Caco-2 (cell line): ENCODE results near the gene NOXO1. TPM values are rescaled to one million over a fixed set of nuclear protein-coding genes. Genes with fewer than 3 reads are reported as not detected.

ENCODE experiments used
- BruUV-seq: library from RNA; stranded (reverse); fragments of 400-500 nt; replicated peaks from 2 replicates; lab custom pipeline; 2021; lab: Mats Ljungman, UMichigan
- CTCF ChIA-PET: fragments of 300-600 bp; sonication (Branson Sonifier 250); formaldehyde crosslinking; loops from one replicate; lab custom pipeline; 2022; ENCODE audit warnings: antibody characterized with exemption; lab: Charles Lee
- POLR2A ChIA-PET: fragments of 300-600 bp; sonication (Branson Sonifier 250); formaldehyde crosslinking; loops from one replicate; lab custom pipeline; 2022; ENCODE audit warnings: antibody characterized with exemption; lab: Charles Lee
- DNase-seq, 2 experiments: peaks; one replicate each; pipeline versions ENCODE4 v3.0.0 to v3.0.0-alpha.2; 2020 to 2022
- H3K27me3 ChIP-seq: replicated peaks from 2 replicates; pipeline ENCODE4 v1.6.0; 2011; ENCODE audit warnings: low read length; ENCODE audit not compliant: control insufficient read depth, insufficient read depth
- H3K36me3 ChIP-seq: 2 replicates; pipeline ENCODE4 v1.5.1; 2011; ENCODE audit warnings: low read length; ENCODE audit not compliant: control insufficient read depth, insufficient read depth
- H3K4me1 ChIP-seq: fragments of 250-450 bp; sonication (Bioruptor Pico); 2 replicates; pipeline ENCODE4 v1.5.1; 2020; ENCODE audit warnings: mild to moderate bottlenecking
- H3K4me3 ChIP-seq: 2 replicates; pipeline ENCODE4 v1.5.1; 2011; ENCODE audit warnings: low read depth, mild to moderate bottlenecking, control low read depth, low read length
- H3K9me3 ChIP-seq: fragments of 250-450 bp; sonication (Bioruptor Pico); 2 replicates; pipeline ENCODE4 v1.5.1; 2020; ENCODE audit warnings: mild to moderate bottlenecking, moderate library complexity
- H3K27ac Mint-ChIP-seq: one replicate; pipeline ENCODE4 v1.8.0; 2022; ENCODE audit warnings: mixed read lengths; ENCODE audit not compliant: unreplicated experiment
- H3K27me3 Mint-ChIP-seq: one replicate; pipeline ENCODE4 v1.8.0; 2022; ENCODE audit warnings: mixed read lengths; ENCODE audit not compliant: insufficient read depth, unreplicated experiment
- H3K36me3 Mint-ChIP-seq: one replicate; pipeline ENCODE4 v1.8.0; 2022; ENCODE audit warnings: mild to moderate bottlenecking, mixed read lengths; ENCODE audit not compliant: insufficient read depth, unreplicated experiment
- H3K4me1 Mint-ChIP-seq: one replicate; pipeline ENCODE4 v1.8.0; 2022; ENCODE audit warnings: low read depth, mixed read lengths; ENCODE audit not compliant: unreplicated experiment
- H3K4me3 Mint-ChIP-seq: one replicate; pipeline ENCODE4 v1.8.0; 2022; ENCODE audit warnings: mild to moderate bottlenecking, moderate library complexity, mixed read lengths; ENCODE audit not compliant: unreplicated experiment
- H3K9me3 Mint-ChIP-seq: one replicate; pipeline ENCODE4 v1.8.0; 2022; ENCODE audit warnings: mixed read lengths; ENCODE audit not compliant: unreplicated experiment
- intact Hi-C: fragments of 100-400 bp; cut with micrococcal nuclease; formaldehyde crosslinking; loops from one replicate; pipeline ENCODE4 v1.10.0; 2022; ENCODE audit not compliant: unreplicated experiment
- total RNA-seq: library from RNA; stranded (reverse); gene quantifications from 2 replicates; pipeline ENCODE4 v1.2.3, GENCODE V29; 2022
- TF ChIP-seq, protein P1 (sequence below), 2 experiments: fragments of 200-600 bp in 1 of 2; IDR thresholded peaks; 1 replicate in 1 of 2; 2 replicates in 1 of 2; pipeline versions ENCODE4 v1.5.1 to v1.8.0; 2011 to 2022; ENCODE audit warnings: antibody characterized with exemption in 1 of 2, control low read depth in 1 of 2, inconsistent platforms in 1 of 2, low read depth in 1 of 2, low read length in 1 of 2, mild to moderate bottlenecking in 1 of 2, moderate library complexity in 1 of 2; ENCODE audit not compliant: insufficient read depth in 1 of 2, severe bottlenecking in 1 of 2, unreplicated experiment in 1 of 2

NOXO1 gene
- total RNA-seq, 1 experiment from 2014 or later: 1.1 TPM

DNA sequence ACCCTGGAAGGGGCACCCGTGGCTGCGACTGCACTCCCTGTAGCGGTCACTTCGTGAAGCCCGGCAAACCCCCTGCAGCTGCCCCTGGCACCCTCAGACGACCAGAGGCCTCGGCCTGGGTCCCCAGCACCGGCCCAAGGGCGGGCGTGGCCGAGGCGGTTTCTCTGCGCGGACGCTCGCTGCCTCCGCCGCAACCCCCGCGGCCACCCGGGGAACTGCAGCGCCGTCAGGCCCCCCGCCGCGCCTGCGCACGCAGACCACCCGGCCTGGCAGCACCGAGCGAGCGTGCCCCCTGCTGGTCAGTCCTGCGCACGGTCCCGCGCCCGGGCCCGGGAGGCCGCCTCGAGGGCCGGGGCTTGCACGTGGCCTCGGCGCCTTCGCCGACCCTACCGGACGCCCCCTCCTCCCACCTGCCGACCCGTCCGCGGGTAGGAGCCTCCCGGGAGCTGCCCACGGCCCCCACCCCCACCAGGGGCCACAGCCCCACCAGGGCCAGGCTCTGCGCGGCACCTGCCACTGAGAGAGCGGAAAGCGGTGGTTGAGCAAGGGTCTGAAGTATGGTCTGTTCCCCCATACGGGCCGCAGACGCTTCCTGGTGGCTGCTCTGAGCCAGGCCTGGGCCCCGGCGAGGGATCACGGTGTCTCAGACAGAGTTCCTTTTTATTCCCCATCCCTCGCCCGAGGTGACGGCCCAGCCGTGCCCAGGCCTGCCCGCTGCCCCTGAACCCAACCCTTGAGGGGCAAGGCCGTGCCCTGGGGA lies 51.5 kb downstream of the NOXO1 start:
- ChIA-PET CTCF (interaction anchor here (0.5 to 1.5 kb wide), 3 partner anchors 11 to 74 kb away, joined by 3 to 9 read pairs (median 4); no protein-coding TSS in a partner anchor), POLR2A (no interaction called here)
- TF ChIP-seq, protein P1, sequence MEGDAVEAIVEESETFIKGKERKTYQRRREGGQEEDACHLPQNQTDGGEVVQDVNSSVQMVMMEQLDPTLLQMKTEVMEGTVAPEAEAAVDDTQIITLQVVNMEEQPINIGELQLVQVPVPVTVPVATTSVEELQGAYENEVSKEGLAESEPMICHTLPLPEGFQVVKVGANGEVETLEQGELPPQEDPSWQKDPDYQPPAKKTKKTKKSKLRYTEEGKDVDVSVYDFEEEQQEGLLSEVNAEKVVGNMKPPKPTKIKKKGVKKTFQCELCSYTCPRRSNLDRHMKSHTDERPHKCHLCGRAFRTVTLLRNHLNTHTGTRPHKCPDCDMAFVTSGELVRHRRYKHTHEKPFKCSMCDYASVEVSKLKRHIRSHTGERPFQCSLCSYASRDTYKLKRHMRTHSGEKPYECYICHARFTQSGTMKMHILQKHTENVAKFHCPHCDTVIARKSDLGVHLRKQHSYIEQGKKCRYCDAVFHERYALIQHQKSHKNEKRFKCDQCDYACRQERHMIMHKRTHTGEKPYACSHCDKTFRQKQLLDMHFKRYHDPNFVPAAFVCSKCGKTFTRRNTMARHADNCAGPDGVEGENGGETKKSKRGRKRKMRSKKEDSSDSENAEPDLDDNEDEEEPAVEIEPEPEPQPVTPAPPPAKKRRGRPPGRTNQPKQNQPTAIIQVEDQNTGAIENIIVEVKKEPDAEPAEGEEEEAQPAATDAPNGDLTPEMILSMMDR (IDR thresholded peaks at IDR 0.05; ENCODE audit: insufficient read depth in 1 of 2, low read depth in 1 of 2, low read length in 1 of 2, severe bottlenecking in 1 of 2, unreplicated experiment in 1 of 2): peak; percentile 32 to 94
- no TSS peak for BruUV-seq
- peak overlapping the region; percentile 63 for H3K4me3 ChIP-seq
- H3K27ac Mint-ChIP-seq: no peak overlapping the region
- no peaks in the 10 kb centered on the region for H3K9me3 ChIP-seq
- H3K4me1 Mint-ChIP-seq: no peaks in the 10 kb centered on the region
- peak; percentile 80 to 95 for DNase-seq
- intact Hi-C loops: loop anchor here (1.0 kb wide), 1 partner anchor 65 kb away; no protein-coding TSS in a partner anchor
- peak overlapping the region; percentile 69 for H3K4me3 Mint-ChIP-seq
- H3K27me3 Mint-ChIP-seq: no peaks in the 10 kb centered on the region
- H3K36me3 ChIP-seq: no peaks in the 10 kb centered on the region
- H3K27me3 ChIP-seq: no peaks in the 10 kb centered on the region
- peaks cover 5% of the 10 kb centered on the region for H3K4me1 ChIP-seq
- no peaks in the 10 kb centered on the region for H3K36me3 Mint-ChIP-seq
- H3K9me3 Mint-ChIP-seq: no peaks in the 10 kb centered on the region

DNA sequence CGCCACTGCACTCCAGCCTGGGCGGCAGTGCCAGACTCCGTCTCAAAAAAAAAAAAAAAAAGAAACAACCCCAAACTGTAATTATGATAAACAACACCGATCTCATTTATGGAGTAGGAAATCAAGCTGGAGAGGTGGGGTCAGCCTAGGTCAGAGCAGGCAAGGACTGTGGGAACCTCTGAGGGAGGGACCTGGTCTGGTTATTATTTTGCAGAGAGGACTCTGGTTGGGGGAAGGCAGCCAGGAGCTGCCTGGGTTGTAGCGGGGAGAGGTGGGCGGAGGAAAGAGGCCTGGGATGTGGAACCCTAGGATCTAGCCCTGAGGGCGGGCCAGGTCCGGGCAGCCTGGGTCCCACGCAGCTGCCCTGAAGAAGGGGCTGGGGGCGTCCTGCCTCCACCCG lies 52.2 kb downstream of the NOXO1 start:
- Histone ChIP-seq H3K27me3 (no peaks in the 10 kb centered on the region), H3K4me1 (peaks cover 5% of the 10 kb centered on the region), H3K36me3 (no peaks in the 10 kb centered on the region), H3K9me3 (no peaks in the 10 kb centered on the region), H3K4me3 (peak overlapping the region; percentile 63)
- Mint-ChIP-seq H3K27ac (no peak overlapping the region), H3K4me1 (no peaks in the 10 kb centered on the region), H3K27me3 (no peaks in the 10 kb centered on the region), H3K4me3 (peak overlapping the region; percentile 69), H3K36me3 (no peaks in the 10 kb centered on the region), H3K9me3 (no peaks in the 10 kb centered on the region)
- ChIA-PET CTCF (interaction anchor here (0.5 to 1.5 kb wide), 3 partner anchors 12 to 73 kb away, joined by 3 to 9 read pairs (median 4); no protein-coding TSS in a partner anchor), POLR2A (no interaction called here)
- TF ChIP-seq, protein P1 (IDR thresholded peaks at IDR 0.05; ENCODE audit: insufficient read depth in 1 of 2, low read depth in 1 of 2, low read length in 1 of 2, severe bottlenecking in 1 of 2, unreplicated experiment in 1 of 2): no peak
- peak in 1 of 2 experiments; percentile 35 for DNase-seq
- BruUV-seq: no TSS peak
- intact Hi-C loops: loop anchor here (1.0 kb wide), 1 partner anchor 65 kb away; no protein-coding TSS in a partner anchor

Other genes with a start within 250 kb of the NOXO1 start
- 5.8 and 7.0 TPM in 2 replicates for gene NME3, start 209.9 kb downstream of the NOXO1 start, total RNA-seq
- 24.1 and 26.7 TPM in 2 replicates for gene EME2, start 208.7 kb downstream of the NOXO1 start, total RNA-seq
- gene MRPS34, start 208.3 kb downstream of the NOXO1 start, total RNA-seq: 105 and 109 TPM in 2 replicates
- gene SPSB3, start 198.9 kb downstream of the NOXO1 start, total RNA-seq: 26.0 and 28.0 TPM in 2 replicates
- gene NUBP2, start 198.5 kb downstream of the NOXO1 start, total RNA-seq: 61.9 and 65.3 TPM in 2 replicates
- not detected in 2 replicates for gene IGFALS, start 187.8 kb downstream of the NOXO1 start, total RNA-seq
- 39.9 and 48.1 TPM in 2 replicates for gene HAGH, start 154.6 kb downstream of the NOXO1 start, total RNA-seq
- 16.5 and 21.1 TPM in 2 replicates for gene FAHD1, start 154.3 kb downstream of the NOXO1 start, total RNA-seq
- not detected in 2 replicates for gene MEIOB, start 109.3 kb downstream of the NOXO1 start, total RNA-seq
- gene HS3ST6, start 63.1 kb downstream of the NOXO1 start, total RNA-seq: not detected in 2 replicates
- gene MSRB1, start 38.3 kb downstream of the NOXO1 start, total RNA-seq: 27.6 and 30.5 TPM in 2 replicates
- not detected in 2 replicates for gene RPL3L, start 26.8 kb downstream of the NOXO1 start, total RNA-seq
- gene NDUFB10, start 21.9 kb downstream of the NOXO1 start, total RNA-seq: 128 and 132 TPM in 2 replicates
- gene RPS2, start 16.6 kb downstream of the NOXO1 start, total RNA-seq: 2,961 and 3,006 TPM in 2 replicates
- gene RNF151, start 14.6 kb downstream of the NOXO1 start, total RNA-seq: not detected in 2 replicates
- gene TBL3, start 9.4 kb downstream of the NOXO1 start, total RNA-seq: 34.7 and 36.6 TPM in 2 replicates
- gene GFER, start 2.7 kb upstream of the NOXO1 start, total RNA-seq: 57.3 and 57.4 TPM in 2 replicates
- 2.9 and 3.3 TPM in 2 replicates for gene SYNGR3, start 8.5 kb upstream of the NOXO1 start, total RNA-seq
- gene ZNF598, start 28.4 kb upstream of the NOXO1 start, total RNA-seq: 43.7 and 50.4 TPM in 2 replicates
- 6.1 and 8.8 TPM in 2 replicates for gene NPW, start 38.3 kb upstream of the NOXO1 start, total RNA-seq
- 21.8 and 26.6 TPM in 2 replicates for gene NHERF2, start 45.4 kb upstream of the NOXO1 start, total RNA-seq
- gene NTHL1, start 66.4 kb upstream of the NOXO1 start, total RNA-seq: 34.3 and 38.6 TPM in 2 replicates
- gene TSC2, start 66.5 kb upstream of the NOXO1 start, total RNA-seq: 109 and 112 TPM in 2 replicates
- gene PKD1, start 154.4 kb upstream of the NOXO1 start, total RNA-seq: 70.5 and 76.2 TPM in 2 replicates
- 1.0 and 1.2 TPM in 2 replicates for gene RAB26, start 167.2 kb upstream of the NOXO1 start, total RNA-seq
- 61.4 and 66.3 TPM in 2 replicates for gene TRAF7, start 174.3 kb upstream of the NOXO1 start, total RNA-seq
- gene CASKIN1, start 215.1 kb upstream of the NOXO1 start, total RNA-seq: 6.6 and 10.8 TPM in 2 replicates
- 53.1 and 59.7 TPM in 2 replicates for gene MLST8, start 224.0 kb upstream of the NOXO1 start, total RNA-seq
- gene BRICD5, start 229.4 kb upstream of the NOXO1 start, total RNA-seq: 5.4 and 10.0 TPM in 2 replicates
- gene PGP, start 233.4 kb upstream of the NOXO1 start, total RNA-seq: 31.1 and 36.2 TPM in 2 replicates
- gene E4F1, start 242.1 kb upstream of the NOXO1 start, total RNA-seq: 29.5 and 30.1 TPM in 2 replicates